HepG2 (cell line): ENCODE results near the gene DNAJB2. TPM values are rescaled to one million over a fixed set of nuclear protein-coding genes. Genes with fewer than 3 reads are reported as not detected.

ENCODE experiments used
- AHR ChIP-seq: IDR thresholded peaks from 2 replicates; pipeline ENCODE4 v1.6.1; 2018; ENCODE audit warnings: missing genetic modification reagents, missing compliant biosample characterization
- AKNA ChIP-seq: sonication (generic); formaldehyde crosslinking; IDR thresholded peaks from 2 replicates; pipeline ENCODE4 v1.4.0; 2020; ENCODE audit warnings: missing genetic modification reagents, borderline replicate concordance
- ARID4A ChIP-seq: sonication (generic); formaldehyde crosslinking; IDR thresholded peaks from 2 replicates; pipeline ENCODE4 v1.5.0; 2020; ENCODE audit warnings: mild to moderate bottlenecking, missing genetic modification reagents, borderline replicate concordance
- ATF5 ChIP-seq: sonication (generic); formaldehyde crosslinking; IDR thresholded peaks from 2 replicates; pipeline ENCODE4 v1.4.0; 2020; ENCODE audit warnings: mild to moderate bottlenecking, low read depth, missing genetic modification reagents
- CAMTA2 ChIP-seq: sonication (generic); formaldehyde crosslinking; IDR thresholded peaks from 2 replicates; pipeline ENCODE4 v1.4.0; 2020; ENCODE audit warnings: mild to moderate bottlenecking, missing genetic modification reagents, borderline replicate concordance
- ETV6 ChIP-seq: sonication (generic); formaldehyde crosslinking; conservative IDR thresholded peaks from 2 replicates; pipeline ENCODE4 v1.4.0; 2020; ENCODE audit warnings: missing genetic modification reagents
- IKZF1 ChIP-seq: fragments of 450-650 bp; IDR thresholded peaks from 2 replicates; pipeline ENCODE4 v1.7.1; 2016
- SCMH1 ChIP-seq: sonication (generic); formaldehyde crosslinking; IDR thresholded peaks from 2 replicates; pipeline ENCODE4 v1.9.0; 2021; ENCODE audit warnings: missing genetic modification reagents, mild to moderate bottlenecking, borderline replicate concordance
- SKI ChIP-seq: fragments of 450-650 bp; IDR thresholded peaks from one replicate; pipeline ENCODE4 v1.6.1; 2018; ENCODE audit warnings: mild to moderate bottlenecking; ENCODE audit not compliant: partially characterized antibody
- TBX2 ChIP-seq: sonication (generic); formaldehyde crosslinking; IDR thresholded peaks from 2 replicates; pipeline ENCODE4 v1.5.0; 2020; ENCODE audit warnings: missing genetic modification reagents, mild to moderate bottlenecking, borderline replicate concordance
- THYN1 ChIP-seq: sonication (generic); formaldehyde crosslinking; IDR thresholded peaks from 2 replicates; pipeline ENCODE4 v1.8.1; 2023; ENCODE audit warnings: low read depth, mild to moderate bottlenecking, moderate library complexity, missing genetic modification reagents, borderline replicate concordance
- XBP1 ChIP-seq: sonication (generic); formaldehyde crosslinking; IDR thresholded peaks from 2 replicates; pipeline ENCODE4 v1.5.0; 2020; ENCODE audit warnings: missing genetic modification reagents
- ZBTB42 ChIP-seq: sonication (generic); formaldehyde crosslinking; IDR thresholded peaks from 2 replicates; pipeline ENCODE4 v1.5.0; 2020; ENCODE audit warnings: mild to moderate bottlenecking, missing genetic modification reagents
- ZNF18 ChIP-seq: sonication (generic); formaldehyde crosslinking; IDR thresholded peaks from 2 replicates; pipeline ENCODE4 v1.8.0; 2022; ENCODE audit warnings: mild to moderate bottlenecking, missing genetic modification reagents; ENCODE audit not compliant: insufficient replicate concordance
- ZNF879 ChIP-seq: sonication (generic); formaldehyde crosslinking; IDR thresholded peaks from 2 replicates; pipeline ENCODE4 v1.8.1; 2023; ENCODE audit warnings: missing genetic modification reagents
- polyA plus RNA-seq, 8 experiments: library from polyadenylated mRNA; depleted of rRNA in 3 of 8; stranded (reverse) in 7 of 8; unstranded in 1 of 8; fragments of >200 nt; fragmentation: Illumina TruSeq in 4 of 8; extraction: Trizol in 4 of 8; gene quantifications; 2 replicates each; pipeline versions ENCODE4 v1.2.1 to v1.2.3, GENCODE V29; 2011 to 2016; ENCODE audit warnings: low read depth in 4 of 8, missing spikeins in 1 of 8, mixed read lengths in 1 of 8; ENCODE audit not compliant: insufficient read depth in 1 of 8
- total RNA-seq, 5 experiments: library from RNA; depleted of rRNA; stranded (reverse); fragments of >200 nt; fragmentation: Illumina TruSeq; extraction: Trizol; gene quantifications; 2 replicates each; pipeline ENCODE4 v1.2.3, GENCODE V29; 2016; ENCODE audit warnings: low read depth in 1 of 5

Gene DNAJB2
- total and polyA plus RNA-seq, 2 of the 13 experiments (the other 11 are each of a cell fraction or from before 2014, with no cell fraction given): 21.3 to 31.1 TPM

GRCh38 chr2:219277703-219278654 lies 1.2 kb upstream of the DNAJB2 start (continued):
- TF ChIP-seq ARID4A (CRISPR knock-in tag): peak; percentile 56; the same call in 1 of the 2 replicates
- no peak for TF ChIP-seq SCMH1
- no peak for TF ChIP-seq ETV6 (CRISPR knock-in tag)
- TF ChIP-seq IKZF1: no peak
- TF ChIP-seq XBP1: no peak
- TF ChIP-seq THYN1 (CRISPR knock-in tag): no peak
- TF ChIP-seq TBX2 (CRISPR knock-in tag): no peak; the same call in 1 of the 2 replicates
- TF ChIP-seq AKNA (CRISPR knock-in tag): no peak
- no peak for TF ChIP-seq SKI
- no peak; the same call in 1 of the 2 replicates for TF ChIP-seq CAMTA2
- TF ChIP-seq ZNF18 (CRISPR knock-in tag): no peak
- TF ChIP-seq ZNF879: no peak
- 0 out of 2 replicates have a peak, but pooled peaks have one; percentile 49 for TF ChIP-seq ZBTB42 (CRISPR knock-in tag)
- no peak for TF ChIP-seq ATF5
- 0 out of 2 replicates have a peak, but pooled peaks have one; percentile 50 for TF ChIP-seq AHR (CRISPR knock-in tag)
